HG02973 (cell line): ENCODE results near the gene GATC.

Experiments
- ATAC-seq: cut with Tn5 transposase; IDR thresholded peaks from one replicate; pipeline ENCODE4 v1.9.1; 2021; ENCODE audit warnings: moderate library complexity; ENCODE audit not compliant: unreplicated experiment

GATC gene

GRCh38 chr12:120445911-120446843, at the start of gene GATC, which contains the start of gene TRIAP1:
TSS of gene GATC (plus strand) at chr12:120446444. CDS start at chr12:120446481, 37 bp downstream.
TSS of gene TRIAP1 (minus strand) at chr12:120446384. CDS start at chr12:120446372, 12 bp downstream.
- ATAC-seq = peak; percentile 83

DNA sequence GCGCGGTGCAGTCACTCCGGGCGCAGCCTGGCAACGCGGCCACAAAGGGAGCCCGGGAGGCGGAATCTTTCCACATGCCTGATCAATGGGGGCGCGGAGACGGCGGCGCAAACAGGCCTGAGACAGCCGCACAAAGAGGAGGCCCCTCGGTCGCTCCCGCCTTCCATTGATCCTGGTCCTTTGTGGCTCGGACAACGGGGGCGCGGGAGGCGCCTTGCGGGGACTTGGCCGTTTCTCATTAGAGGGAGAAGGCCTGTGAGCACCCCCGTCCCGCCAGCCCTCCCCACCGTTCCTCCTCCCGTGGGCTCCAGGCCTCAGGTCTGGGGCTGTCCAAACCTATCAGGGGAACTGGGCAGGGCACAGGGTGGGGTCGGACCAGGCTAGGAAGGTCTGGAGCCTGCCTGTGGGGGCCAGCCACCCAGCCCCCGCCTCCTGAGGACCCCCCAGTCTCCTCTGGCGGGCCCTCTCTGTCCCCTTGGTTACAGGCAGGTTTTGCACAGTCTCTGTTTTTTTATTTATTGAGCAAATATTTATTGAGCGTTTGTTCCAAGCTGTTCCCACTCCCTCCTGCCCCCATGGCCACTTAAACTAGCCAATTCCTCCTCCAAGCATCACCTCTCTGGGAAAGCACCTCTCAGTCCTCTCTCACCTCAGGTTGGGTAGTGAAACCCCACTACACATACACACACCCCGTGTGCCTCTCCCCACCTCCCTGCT, 48.3 kb upstream of the GATC start:
- no peak for ATAC-seq

DNA sequence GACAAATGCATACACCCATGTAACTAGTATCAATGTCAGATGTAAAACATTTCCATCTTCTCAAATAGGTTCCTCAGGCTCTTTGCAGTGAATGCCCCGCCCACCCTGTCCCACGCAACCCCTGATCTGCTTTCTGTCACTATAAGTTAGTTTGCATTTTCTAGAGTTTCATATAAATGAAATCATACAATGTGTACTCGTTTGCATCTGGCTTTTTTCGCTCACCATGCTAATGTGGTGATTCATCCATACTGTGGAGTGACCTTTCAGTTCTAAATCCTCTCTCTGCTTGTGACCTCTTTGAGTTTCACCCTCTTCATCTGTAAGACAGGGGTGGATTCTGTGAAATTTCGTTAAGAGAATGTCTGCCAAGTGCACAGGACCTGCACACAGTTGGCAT, 46.7 kb upstream of the GATC start:
- no peak for ATAC-seq

DNA sequence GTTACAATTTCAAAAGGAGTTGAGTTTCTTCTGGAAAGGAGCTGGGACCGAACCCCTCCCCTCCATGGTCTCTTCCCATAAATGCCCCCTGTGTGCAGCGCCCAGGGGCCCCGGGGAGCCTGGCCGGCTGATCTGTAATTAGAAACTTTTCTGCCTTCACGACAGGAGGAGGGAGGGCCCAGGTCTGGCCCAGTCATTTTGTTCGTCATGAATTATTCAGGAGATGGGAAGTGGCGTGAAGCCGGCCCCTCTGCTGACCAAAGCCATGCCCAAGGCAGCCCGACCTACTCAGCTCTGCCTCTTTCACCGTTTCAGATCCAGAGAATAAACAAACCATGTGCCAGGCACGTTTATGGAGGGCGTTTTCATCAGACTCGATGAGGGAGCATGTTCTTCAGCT, 44.0 kb upstream of the GATC start:
- ATAC-seq = no peak

GRCh38 chr12:120403869-120404268, 42.4 kb upstream of the GATC start:
- ATAC-seq = no peak

GRCh38 chr12:120404271-120404670, 42.0 kb upstream of the GATC start:
- ATAC-seq = no peak

DNA sequence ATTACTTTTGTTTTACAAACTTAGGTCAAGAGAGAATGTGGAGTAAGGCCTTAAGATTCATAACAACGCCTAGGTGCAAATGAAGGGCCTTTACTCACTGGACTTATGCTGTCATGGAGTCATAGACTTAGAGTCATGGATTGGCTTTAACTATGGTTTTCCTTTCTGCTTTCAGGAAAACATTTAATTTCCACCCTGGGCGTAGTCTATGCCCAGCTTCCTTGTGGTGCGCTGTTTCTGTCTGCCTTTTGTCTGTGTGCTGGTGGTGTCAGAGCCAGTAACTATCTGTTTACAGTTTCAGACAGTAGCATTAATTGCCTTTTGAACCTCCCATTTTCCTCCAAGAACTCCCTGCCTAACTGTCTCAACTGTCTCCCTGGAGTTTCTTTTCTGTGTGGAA, 40.2 kb upstream of the GATC start:
- ATAC-seq = no peak

DNA sequence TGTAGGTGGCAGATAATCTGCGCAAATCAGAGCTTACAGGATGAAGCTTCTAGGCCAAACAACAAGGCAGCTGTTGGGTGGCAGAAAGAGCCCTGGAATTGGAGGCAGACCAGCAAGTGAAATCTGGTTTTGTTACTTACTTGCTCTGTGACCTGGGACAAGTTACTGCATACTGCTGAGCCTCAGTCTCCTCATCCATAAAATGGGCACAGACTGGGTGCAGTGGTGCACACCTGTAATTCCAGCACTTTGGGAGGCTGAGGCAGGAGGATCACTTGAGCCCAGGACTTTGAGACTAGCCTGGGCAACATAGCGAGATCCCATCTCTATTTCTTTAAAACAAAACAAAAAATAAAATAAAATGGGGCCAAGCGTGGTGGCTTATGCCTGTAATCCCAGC, 39.7 kb upstream of the GATC start:
- ATAC-seq = no peak

- no peak for ATAC-seq
These were observed 37.5 kb upstream of the GATC start for GRCh38 chr12:120408771-120409170.

- no peak for ATAC-seq
These were observed 33.8 kb upstream of the GATC start for GRCh38 chr12:120412421-120412820.

GRCh38 chr12:120413901-120414695, 32.1 kb upstream of the GATC start:
- ATAC-seq = no peak

DNA sequence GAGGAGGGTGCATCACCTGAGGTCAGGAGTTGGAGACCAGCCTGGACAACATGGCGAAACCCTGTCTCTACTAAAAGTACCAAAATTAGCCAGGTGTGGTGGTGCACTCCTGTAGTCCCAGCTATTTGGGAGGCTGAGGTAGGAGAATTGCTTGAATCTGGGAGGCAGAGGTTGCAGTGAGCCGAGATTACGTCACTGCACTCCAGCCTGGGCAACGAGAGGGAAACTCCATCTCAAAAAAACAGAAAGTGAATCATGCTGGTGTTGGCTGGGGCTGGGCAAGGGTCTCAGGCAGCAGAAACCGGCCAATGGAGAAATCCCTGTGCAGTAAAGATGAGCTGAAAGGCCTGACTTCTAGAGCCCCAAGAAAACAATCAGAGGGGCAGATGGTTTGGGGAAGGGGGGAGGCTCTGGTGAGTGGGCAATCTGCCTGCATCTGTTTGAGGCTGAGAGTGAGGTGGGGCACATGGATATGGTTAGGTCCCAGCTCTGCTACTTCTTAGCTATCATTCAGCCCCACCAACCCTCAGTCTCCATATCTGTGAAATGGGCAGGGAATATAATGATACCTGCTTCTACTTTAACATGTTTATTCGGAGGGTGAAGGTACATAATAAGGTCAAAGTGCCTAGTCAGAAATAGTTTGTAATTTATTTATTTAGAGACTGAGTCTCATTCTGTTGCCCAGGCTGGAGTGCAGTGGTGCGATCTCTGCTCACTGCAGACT, 29.6 kb upstream of the GATC start:
- no peak for ATAC-seq

GRCh38 chr12:120417917-120418580, 28.2 kb upstream of the GATC start:
- ATAC-seq = no peak

GRCh38 chr12:120421701-120422100, 24.5 kb upstream of the GATC start:
- ATAC-seq = no peak

- no peak for ATAC-seq
These were observed 23.3 kb upstream of the GATC start for GRCh38 chr12:120422892-120423456.

GRCh38 chr12:120425797-120426196, 20.4 kb upstream of the GATC start:
- no peak for ATAC-seq

- no peak for ATAC-seq
These were observed 17.5 kb upstream of the GATC start for GRCh38 chr12:120428597-120429229.

GRCh38 chr12:120429368-120429767, 16.9 kb upstream of the GATC start:
- no peak for ATAC-seq
